GM23338 (cell line): ENCODE results near the gene PLPP4.

Experiments
- CTCF ChIP-seq, 2 experiments: fragments of 200-600 bp in 1 of 2; sonication (generic) in 1 of 2; conservative IDR thresholded peaks; 2 replicates each; pipeline versions ENCODE4 v1.5.1 to v1.6.1; 2016 to 2017; ENCODE audit warnings: antibody characterized with exemption in 2 of 2, low read depth in 2 of 2, mild to moderate bottlenecking in 2 of 2, moderate library complexity in 1 of 2
- ETS1 ChIP-seq: IDR thresholded peaks from 2 replicates; pipeline ENCODE4 v1.6.1; 2016; ENCODE audit warnings: antibody characterized with exemption
- EZH2 ChIP-seq: fragments of 200-600 bp; sonication (generic); IDR thresholded peaks from one replicate; pipeline ENCODE4 v1.8.0; 2017; ENCODE audit warnings: antibody characterized with exemption, mild to moderate bottlenecking, low read depth; ENCODE audit not compliant: unreplicated experiment
- JUNB ChIP-seq: IDR thresholded peaks from one replicate; pipeline ENCODE4 v1.6.1; 2016; ENCODE audit warnings: antibody characterized with exemption; ENCODE audit not compliant: unreplicated experiment
- POLR2AphosphoS5 ChIP-seq: IDR thresholded peaks from 2 replicates; pipeline ENCODE4 v1.6.1; 2016; ENCODE audit warnings: antibody characterized with exemption, low read depth
- REST ChIP-seq: IDR thresholded peaks from one replicate; pipeline ENCODE4 v1.6.1; 2018; ENCODE audit warnings: antibody characterized with exemption; ENCODE audit not compliant: unreplicated experiment

GRCh38 chr10:120420421-120420820, 36.6 kb upstream of the PLPP4 start:
- TF ChIP-seq JUNB: no peak
- TF ChIP-seq CTCF (conservative IDR thresholded peaks at IDR 0.05; ENCODE audit: low read depth in 2 of 2): no peak
- TF ChIP-seq REST: no peak
- TF ChIP-seq ETS1: no peak
- TF ChIP-seq EZH2: no peak
- no peak for TF ChIP-seq POLR2AphosphoS5
